HUES6 (cell line): ENCODE measurements around the gene IRX4.

Source experiments
- H3K27ac ChIP-seq: 2 replicates; pipeline ENCODE4 v1.7.0; 2013; ENCODE audit warnings: low read depth, mild to moderate bottlenecking, low read length, inconsistent platforms
- H3K27me3 ChIP-seq: 2 replicates; pipeline ENCODE4 v1.6.1; 2013; ENCODE audit warnings: low read length; ENCODE audit not compliant: control insufficient read depth, insufficient read depth
- H3K36me3 ChIP-seq: 2 replicates; pipeline ENCODE4 v1.6.1; 2013; ENCODE audit warnings: low read length; ENCODE audit not compliant: control insufficient read depth, insufficient read depth
- H3K4me1 ChIP-seq: 2 replicates; pipeline ENCODE4 v1.6.1; 2013; ENCODE audit warnings: low read length; ENCODE audit not compliant: control insufficient read depth, insufficient read depth
- H3K4me3 ChIP-seq: 2 replicates; pipeline ENCODE4 v1.5.1; 2013; ENCODE audit warnings: low read depth, low read length
- H3K9ac ChIP-seq: one replicate; pipeline ENCODE4 v1.6.1; 2013; ENCODE audit warnings: mild to moderate bottlenecking, low read length
- H3K9me3 ChIP-seq: 2 replicates; pipeline ENCODE4 v1.6.1; 2013; ENCODE audit warnings: low read depth, low read length; ENCODE audit not compliant: control insufficient read depth, insufficient read depth

The IRX4 gene

GRCh38 chr5:1899201-1899600, 16.5 kb upstream of the IRX4 start:
- H3K27me3 ChIP-seq: peaks cover 39% of the 10 kb centered on the region; the same call in 1 of the 2 replicates
- H3K27ac ChIP-seq: no peak overlapping the region
- H3K9ac ChIP-seq: no peak overlapping the region
- H3K4me1 ChIP-seq: no peaks in the 10 kb centered on the region
- H3K36me3 ChIP-seq: no peaks in the 10 kb centered on the region
- H3K9me3 ChIP-seq: peaks cover 10% of the 10 kb centered on the region
- H3K4me3 ChIP-seq: no peak overlapping the region

- H3K9me3 ChIP-seq: peaks cover 6% of the 10 kb centered on the region
- H3K27me3 ChIP-seq: peaks cover 51% of the 10 kb centered on the region
- no peak overlapping the region for H3K4me3 ChIP-seq
- H3K27ac ChIP-seq: no peak overlapping the region
- no peak overlapping the region for H3K9ac ChIP-seq
- no peaks in the 10 kb centered on the region for H3K36me3 ChIP-seq
- H3K4me1 ChIP-seq: no peaks in the 10 kb centered on the region
Measured at GRCh38 chr5:1897816-1898450, 15.2 kb upstream of the IRX4 start.

DNA sequence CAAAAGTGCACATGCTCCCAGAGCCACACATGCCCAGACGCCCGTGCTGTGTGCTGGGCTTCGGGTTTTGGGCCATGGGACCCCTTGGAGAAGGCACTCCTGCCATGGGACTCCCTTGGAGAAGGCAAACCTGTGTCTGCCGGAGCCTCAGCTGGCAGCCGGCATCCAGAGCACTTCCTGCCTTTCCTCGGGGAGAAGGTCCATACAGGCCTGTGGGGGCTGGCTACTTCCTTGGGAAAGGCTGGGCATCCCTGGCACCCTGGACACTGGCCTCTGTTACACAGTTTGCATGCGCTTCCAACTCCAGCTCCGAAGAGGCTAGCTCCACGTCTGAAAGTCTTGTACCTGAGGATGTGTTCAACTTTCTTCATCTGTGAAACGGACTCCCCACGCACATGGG, 14.7 kb upstream of the IRX4 start:
- no peaks in the 10 kb centered on the region for H3K36me3 ChIP-seq
- peaks cover 57% of the 10 kb centered on the region for H3K27me3 ChIP-seq
- H3K9ac ChIP-seq: no peak overlapping the region
- no peak overlapping the region for H3K27ac ChIP-seq
- no peaks in the 10 kb centered on the region for H3K4me1 ChIP-seq
- H3K4me3 ChIP-seq: no peak overlapping the region
- H3K9me3 ChIP-seq: peaks cover 6% of the 10 kb centered on the region

GRCh38 chr5:1896602-1897376, 14.1 kb upstream of the IRX4 start:
- no peaks in the 10 kb centered on the region for H3K4me1 ChIP-seq
- H3K9ac ChIP-seq: no peak overlapping the region
- H3K36me3 ChIP-seq: no peaks in the 10 kb centered on the region
- H3K9me3 ChIP-seq: peaks cover 6% of the 10 kb centered on the region
- peaks cover 63% of the 10 kb centered on the region for H3K27me3 ChIP-seq
- no peak overlapping the region for H3K4me3 ChIP-seq
- H3K27ac ChIP-seq: no peak overlapping the region

- H3K36me3 ChIP-seq: no peaks in the 10 kb centered on the region
- peaks cover 70% of the 10 kb centered on the region for H3K27me3 ChIP-seq
- no peaks in the 10 kb centered on the region for H3K9me3 ChIP-seq
- H3K4me3 ChIP-seq: no peak overlapping the region
- H3K27ac ChIP-seq: no peak overlapping the region
- no peaks in the 10 kb centered on the region for H3K4me1 ChIP-seq
- H3K9ac ChIP-seq: no peak overlapping the region
Measured at GRCh38 chr5:1895739-1896420, 13.2 kb upstream of the IRX4 start.

DNA sequence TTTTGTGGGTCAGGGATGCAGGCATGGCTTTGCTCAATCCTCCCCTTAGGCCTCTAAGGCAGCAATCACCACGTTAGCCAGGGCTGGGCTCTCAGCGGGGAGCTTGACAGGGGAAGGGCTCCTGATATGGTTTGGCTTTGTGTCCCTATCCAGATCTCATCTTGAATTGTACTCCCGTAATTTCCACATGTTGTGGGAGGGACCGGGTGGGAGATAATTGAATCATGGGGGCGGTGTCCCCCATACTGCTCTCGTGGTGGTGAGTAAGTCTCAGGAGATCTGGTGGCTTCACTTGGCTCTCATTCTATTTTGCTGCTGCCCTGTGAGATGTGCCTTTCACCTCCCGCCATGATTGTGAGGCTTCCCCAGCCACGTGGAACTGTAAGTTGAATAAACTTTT, 11.5 kb upstream of the IRX4 start:
- Histone ChIP-seq H3K4me3 (no peak overlapping the region), H3K27ac (no peak overlapping the region), H3K9ac (no peak overlapping the region), H3K4me1 (peaks cover 3% of the 10 kb centered on the region; the same call in 1 of the 2 replicates), H3K9me3 (no peaks in the 10 kb centered on the region), H3K27me3 (peaks cover 82% of the 10 kb centered on the region), H3K36me3 (no peaks in the 10 kb centered on the region)

DNA sequence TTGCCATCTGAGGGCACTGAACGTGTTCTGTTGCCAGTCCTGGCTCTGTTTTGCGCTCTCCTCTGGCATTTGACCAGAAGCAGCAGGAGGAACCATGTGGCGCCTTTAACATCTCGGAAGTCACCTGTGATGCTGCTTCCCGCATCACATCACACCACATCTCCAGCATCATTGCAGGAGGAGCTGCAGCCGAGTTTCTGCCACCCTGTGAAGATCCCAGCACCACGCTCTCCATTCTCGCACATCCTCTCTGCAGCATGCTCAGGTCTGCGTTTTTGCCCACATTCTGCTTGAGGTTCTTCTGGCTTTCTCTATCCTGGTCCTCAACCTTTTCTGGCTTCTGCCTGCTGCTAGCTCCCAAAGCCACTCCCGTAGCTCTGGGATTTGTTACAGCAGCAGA, 11.0 kb upstream of the IRX4 start:
- H3K27me3 ChIP-seq: peaks cover 86% of the 10 kb centered on the region
- peaks cover 7% of the 10 kb centered on the region; the same call in 1 of the 2 replicates for H3K4me1 ChIP-seq
- H3K27ac ChIP-seq: no peak overlapping the region
- H3K9me3 ChIP-seq: no peaks in the 10 kb centered on the region
- H3K9ac ChIP-seq: no peak overlapping the region
- no peak overlapping the region for H3K4me3 ChIP-seq
- H3K36me3 ChIP-seq: no peaks in the 10 kb centered on the region

- Histone ChIP-seq H3K9me3 (no peaks in the 10 kb centered on the region), H3K27ac (no peak overlapping the region), H3K9ac (no peak overlapping the region), H3K4me1 (peaks cover 11% of the 10 kb centered on the region), H3K36me3 (no peaks in the 10 kb centered on the region), H3K27me3 (peaks cover 86% of the 10 kb centered on the region), H3K4me3 (no peak overlapping the region)
Measured at GRCh38 chr5:1892685-1893445, 10.1 kb upstream of the IRX4 start.

DNA sequence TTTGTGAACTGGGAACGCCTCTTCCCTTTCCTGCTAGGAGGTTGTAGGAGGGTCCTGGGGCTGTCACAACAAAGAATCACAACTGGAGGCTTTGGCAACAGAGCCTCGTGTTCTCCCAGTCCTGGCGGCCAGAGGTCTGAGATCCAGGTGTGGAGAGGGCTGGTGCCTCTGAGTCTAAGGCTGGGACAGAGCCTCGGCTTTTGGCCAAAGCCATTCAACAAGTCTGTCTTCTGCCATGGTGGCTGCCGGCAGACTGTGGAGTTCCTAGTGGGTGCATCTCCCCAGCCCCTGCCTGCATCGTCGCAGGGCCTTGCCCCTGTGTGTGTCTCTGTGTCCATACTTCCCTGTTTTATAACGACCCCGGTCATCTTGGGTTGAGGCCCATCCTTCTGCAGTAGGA, 9.5 kb upstream of the IRX4 start:
- Histone ChIP-seq H3K27me3 (peaks cover 86% of the 10 kb centered on the region), H3K9ac (no peak overlapping the region), H3K9me3 (no peaks in the 10 kb centered on the region), H3K4me1 (peaks cover 11% of the 10 kb centered on the region), H3K4me3 (no peak overlapping the region), H3K36me3 (no peaks in the 10 kb centered on the region), H3K27ac (no peak overlapping the region)

DNA sequence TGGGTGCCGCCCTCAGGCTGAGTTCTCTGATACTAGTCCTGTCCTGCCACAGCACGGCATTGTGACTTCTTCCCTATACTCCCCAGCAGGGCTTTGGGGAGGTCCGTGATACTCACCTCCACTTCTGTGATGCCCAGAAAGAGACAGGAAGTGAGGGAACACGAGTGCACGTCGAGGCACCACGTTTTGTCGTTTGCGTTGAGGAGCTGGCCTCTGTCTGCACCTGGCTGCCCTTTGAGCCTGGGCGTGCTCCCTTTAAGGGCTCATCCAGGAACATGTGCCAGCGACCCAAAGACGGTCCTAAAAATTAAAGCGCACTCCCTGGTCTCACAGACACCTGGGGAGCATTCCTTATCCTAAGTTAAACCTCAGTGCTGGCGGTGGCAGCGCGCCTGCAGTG, 8.7 kb upstream of the IRX4 start:
- Histone ChIP-seq H3K4me1 (peaks cover 11% of the 10 kb centered on the region), H3K36me3 (no peaks in the 10 kb centered on the region), H3K9ac (no peak overlapping the region), H3K9me3 (no peaks in the 10 kb centered on the region), H3K27me3 (peaks cover 86% of the 10 kb centered on the region), H3K27ac (no peak overlapping the region), H3K4me3 (no peak overlapping the region)
